DND-41 (cell line): Measurements from ENCODE around the gene COL4A1.

Experiments
- ATAC-seq: fragments of 200-7000 bp; cut with Tn5 transposase; 3 replicates; pipeline ENCODE4 v1.9.1; 2021; ENCODE audit warnings: low read depth; ENCODE audit not compliant: insufficient read depth
- DNase-seq: peaks from one replicate; pipeline ENCODE4 v3.0.0-alpha.2; 2020
- H2AFZ ChIP-seq: 2 replicates; pipeline ENCODE4 v1.6.0; 2012; ENCODE audit warnings: low read depth, low read length
- H3K27ac ChIP-seq: 2 replicates; pipeline ENCODE4 v1.5.1; 2012; ENCODE audit warnings: low read length, inconsistent platforms
- H3K27me3 ChIP-seq: fragments of 200-600 bp; sonication (generic); 2 replicates; pipeline ENCODE4 v1.6.0; 2012; ENCODE audit warnings: low read length, mild to moderate bottlenecking, inconsistent platforms; ENCODE audit not compliant: insufficient read depth, poor library complexity
- H3K36me3 ChIP-seq: 2 replicates; pipeline ENCODE4 v1.5.1; 2012; ENCODE audit warnings: low read length, inconsistent platforms; ENCODE audit not compliant: insufficient read depth
- H3K4me1 ChIP-seq: 2 replicates; pipeline ENCODE4 v1.5.1; 2012; ENCODE audit warnings: mild to moderate bottlenecking, low read length; ENCODE audit not compliant: insufficient read depth
- H3K4me2 ChIP-seq: 2 replicates; pipeline ENCODE4 v1.6.0; 2012; ENCODE audit warnings: mild to moderate bottlenecking, moderate library complexity, low read length, inconsistent platforms; ENCODE audit not compliant: insufficient read depth
- H3K4me3 ChIP-seq, 2 experiments: fragments of 200-600 bp in 1 of 2; shearing (Covaris generic) in 1 of 2; 2 replicates each; pipeline ENCODE4 v1.5.1; 2012 to 2016; ENCODE audit warnings: inconsistent platforms in 2 of 2, low read length in 2 of 2, mild to moderate bottlenecking in 2 of 2, low read depth in 1 of 2, moderate library complexity in 1 of 2
- H3K79me2 ChIP-seq: 2 replicates; pipeline ENCODE4 v1.6.0; 2012; ENCODE audit warnings: low read length, inconsistent platforms; ENCODE audit not compliant: insufficient read depth
- H3K9ac ChIP-seq: 2 replicates; pipeline ENCODE4 v1.6.0; 2012; ENCODE audit warnings: low read depth, mild to moderate bottlenecking, inconsistent platforms, low read length, moderate library complexity
- H3K9me3 ChIP-seq: 2 replicates; pipeline ENCODE4 v1.5.1; 2012; ENCODE audit warnings: low read length, moderate library complexity, mild to moderate bottlenecking, inconsistent platforms; ENCODE audit not compliant: insufficient read depth, severe bottlenecking
- H4K20me1 ChIP-seq: 2 replicates; pipeline ENCODE4 v1.6.0; 2012; ENCODE audit warnings: low read length; ENCODE audit not compliant: insufficient read depth
- CTCF ChIP-seq: IDR thresholded peaks from 2 replicates; pipeline ENCODE4 v1.5.1; 2012; ENCODE audit warnings: borderline replicate concordance, low read length, moderate library complexity, mild to moderate bottlenecking; ENCODE audit not compliant: poor library complexity, severe bottlenecking; ENCODE audit errors: extremely low read depth
- EZH2 ChIP-seq: IDR thresholded peaks from 3 replicates; pipeline ENCODE4 v1.6.1; 2012; ENCODE audit warnings: borderline replicate concordance, low read depth, mild to moderate bottlenecking, moderate library complexity, low read length, inconsistent platforms; ENCODE audit not compliant: severe bottlenecking

Gene COL4A1

GRCh38 chr13:110138700-110139036 lies 168.3 kb downstream of the COL4A1 start:
- Histone ChIP-seq H3K4me2 (peak overlapping the region; percentile 78), H3K27ac (no peak overlapping the region), H2AFZ (no peak overlapping the region)

DNA sequence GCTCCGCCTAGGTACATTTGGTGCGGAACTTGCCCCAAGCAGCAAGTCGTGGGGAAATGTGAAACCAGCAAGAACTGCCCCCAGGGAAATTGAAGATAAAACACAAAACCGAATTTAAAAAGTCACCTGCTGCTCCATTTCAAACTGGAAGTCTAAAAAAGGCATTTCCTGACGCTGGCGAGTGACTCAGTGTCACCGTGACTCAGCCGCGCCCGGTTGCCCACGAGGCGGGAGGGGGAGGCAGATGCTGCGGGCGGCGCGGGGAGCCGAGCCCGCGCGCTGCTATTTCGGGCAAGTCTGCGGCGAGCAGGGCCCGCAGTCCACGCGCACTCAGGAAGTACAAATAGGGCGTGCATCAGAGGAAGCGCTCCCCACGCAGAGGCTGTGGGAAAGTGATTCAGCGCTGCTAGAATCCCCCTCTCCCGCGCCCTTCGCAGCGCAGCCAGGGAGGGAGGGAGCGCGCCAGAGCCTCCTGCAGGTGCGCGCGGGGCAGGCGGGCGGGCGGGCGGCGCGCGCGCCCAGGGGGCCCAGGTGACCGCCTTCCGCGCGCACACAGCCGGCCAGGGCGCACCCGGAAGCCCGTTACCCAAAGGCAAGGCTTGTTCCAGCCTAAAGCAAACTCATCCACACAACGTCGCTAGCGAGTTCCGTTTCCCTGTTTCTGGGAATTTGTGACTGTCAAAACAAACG lies 168.8 kb downstream of the COL4A1 start:
- Histone ChIP-seq H3K27ac (peak overlapping the region; percentile 45), H3K79me2 (no peaks in the 10 kb centered on the region), H3K36me3 (no peaks in the 10 kb centered on the region), H3K4me1 (peaks cover 24% of the 10 kb centered on the region), H3K27me3 (peaks cover 21% of the 10 kb centered on the region), H3K9ac (peak overlapping the region; percentile 27; the same call in 1 of the 2 replicates), H3K9me3 (no peaks in the 10 kb centered on the region), H3K4me2 (peak overlapping the region; percentile 78), H4K20me1 (0 out of 2 replicates have a peak, but pooled peaks cover 6% of the 10 kb centered on the region), H3K4me3 (peak overlapping the region; percentile 12 to 54; a peak in 3 of 4 replicates), H2AFZ (peak overlapping the region; percentile 44)
- peak; percentile 77 for ATAC-seq
- DNase-seq, result peak; percentile 76
- TF ChIP-seq CTCF (no peak), EZH2 (no peak)

More at GRCh38 chr13:110138700-110139036, 168.3 kb downstream of the COL4A1 start:
- peaks cover 21% of the 10 kb centered on the region for H3K27me3 ChIP-seq
- no peak for DNase-seq
- peak overlapping the region in 1 of 2 experiments; percentile 54; a peak in 2 of 4 replicates for H3K4me3 ChIP-seq
- no peak for TF ChIP-seq EZH2
- TF ChIP-seq CTCF, result no peak
- peak; percentile 5; the same call in 1 of the 3 replicates for ATAC-seq
- H3K4me1 ChIP-seq, result peaks cover 24% of the 10 kb centered on the region
- H3K36me3 ChIP-seq, result no peaks in the 10 kb centered on the region
- no peak overlapping the region; the same call in 1 of the 2 replicates for H3K9ac ChIP-seq
- no peaks in the 10 kb centered on the region for H3K79me2 ChIP-seq
- no peaks in the 10 kb centered on the region for H3K9me3 ChIP-seq
- 0 out of 2 replicates have a peak, but pooled peaks cover 6% of the 10 kb centered on the region for H4K20me1 ChIP-seq

- Histone ChIP-seq H2AFZ (peak overlapping the region; percentile 44), H3K27ac (peak overlapping the region; percentile 45), H3K27me3 (peaks cover 21% of the 10 kb centered on the region), H3K4me2 (peak overlapping the region; percentile 78), H3K36me3 (no peaks in the 10 kb centered on the region), H3K4me1 (peaks cover 24% of the 10 kb centered on the region), H3K9me3 (no peaks in the 10 kb centered on the region), H3K9ac (peak overlapping the region; percentile 27; the same call in 1 of the 2 replicates), H3K4me3 (peak overlapping the region; percentile 12 to 54; a peak in 3 of 4 replicates), H3K79me2 (no peaks in the 10 kb centered on the region), H4K20me1 (0 out of 2 replicates have a peak, but pooled peaks cover 6% of the 10 kb centered on the region)
- ATAC-seq (peak; percentile 74), DNase-seq (peak; percentile 57)
- TF ChIP-seq CTCF (peak; percentile 80), EZH2 (no peak)
Observed at GRCh38 chr13:110137680-110138009, 169.3 kb downstream of the COL4A1 start.
